H1 (cell line): ENCODE results near the gene SPANXN4. TPM values are rescaled to one million over a fixed set of nuclear protein-coding genes. Genes with fewer than 3 reads are reported as not detected.

Experiments
- CTCF ChIA-PET: fragments of 300-600 bp; sonication (Branson Sonifier 250); formaldehyde crosslinking; loops from one replicate; lab custom pipeline; 2021; ENCODE audit not compliant: partially characterized antibody; lab: Charles Lee
- POLR2A ChIA-PET: fragments of 300-600 bp; sonication (Branson Sonifier 250); formaldehyde crosslinking; loops from one replicate; lab custom pipeline; 2021; ENCODE audit warnings: inconsistent platforms; ENCODE audit not compliant: partially characterized antibody; lab: Charles Lee
- DNase-seq, 2 experiments: peaks; one replicate each; pipeline versions ENCODE4 v3.0.0 to v3.0.0-alpha.2; 2010 to 2022; ENCODE audit warnings: low spot score in 2 of 2, low read depth in 1 of 2, mixed read lengths in 1 of 2
- FAIRE-seq: peaks from 2 replicates; lab custom pipeline; 2011; peaks lifted over from hg19 to GRCh38; lab: Jason Lieb, UNC
- H2AFZ ChIP-seq: 2 replicates; pipeline ENCODE4 v1.8.1; 2012; ENCODE audit warnings: low read length, inconsistent platforms
- H2AK5ac ChIP-seq: 2 replicates; pipeline ENCODE4 v1.6.1; 2013; ENCODE audit warnings: low read depth, low read length
- H2BK120ac ChIP-seq: replicated peaks from 2 replicates; pipeline ENCODE3; 2013; ENCODE audit warnings: low read depth, low read length, inconsistent platforms
- H2BK12ac ChIP-seq: 2 replicates; pipeline ENCODE4 v1.6.1; 2013; ENCODE audit warnings: low read depth, low read length
- H2BK15ac ChIP-seq: 2 replicates; pipeline ENCODE4 v1.6.1; 2013; ENCODE audit warnings: low read length
- H2BK20ac ChIP-seq: 2 replicates; pipeline ENCODE4 v1.6.1; 2013; ENCODE audit warnings: low read length
- H2BK5ac ChIP-seq: 2 replicates; pipeline ENCODE4 v1.6.1; 2013; ENCODE audit warnings: low read depth, low read length
- H3K14ac ChIP-seq: 2 replicates; pipeline ENCODE4 v1.6.1; 2013; ENCODE audit warnings: inconsistent platforms; ENCODE audit not compliant: insufficient read length
- H3K18ac ChIP-seq: 2 replicates; pipeline ENCODE4 v1.6.1; 2013; ENCODE audit warnings: low read length; ENCODE audit errors: extremely low read depth
- H3K23ac ChIP-seq: 2 replicates; pipeline ENCODE4 v1.6.1; 2013; ENCODE audit warnings: inconsistent platforms; ENCODE audit not compliant: insufficient read length
- H3K23me2 ChIP-seq: 2 replicates; pipeline ENCODE4 v1.6.1; 2013; ENCODE audit warnings: low read depth, low read length
- H3K27ac ChIP-seq: 2 replicates; pipeline ENCODE4 v1.6.1; 2011; ENCODE audit warnings: low read depth, low read length, inconsistent platforms
- H3K27me3 ChIP-seq, 4 experiments: replicated peaks in 1 of 4; 1 replicate in 1 of 4; 2 replicates in 3 of 4; pipeline versions ENCODE4 v1.6.1 to v1.8.1; 2011 to 2013; ENCODE audit warnings: low read length in 3 of 4, mild to moderate bottlenecking in 3 of 4, inconsistent platforms in 2 of 4, mixed read lengths in 2 of 4, moderate library complexity in 1 of 4; ENCODE audit not compliant: control insufficient read depth in 3 of 4, insufficient read depth in 3 of 4; ENCODE audit errors: extremely low read depth in 1 of 4
- H3K36me3 ChIP-seq, 4 experiments: 2 replicates each; pipeline versions ENCODE4 v1.6.1 to v1.8.1; 2011 to 2013; ENCODE audit warnings: mild to moderate bottlenecking in 4 of 4, low read length in 3 of 4, moderate library complexity in 2 of 4, control low read depth in 1 of 4, inconsistent platforms in 1 of 4; ENCODE audit not compliant: insufficient read depth in 4 of 4, control insufficient read depth in 2 of 4
- H3K4ac ChIP-seq: replicated peaks from 2 replicates; pipeline ENCODE3; 2013; ENCODE audit warnings: low read length, low read depth, mixed read lengths, inconsistent platforms; ENCODE audit not compliant: insufficient read length
- H3K4me1 ChIP-seq, 4 experiments: replicated peaks in 1 of 4; 1 replicate in 1 of 4; 2 replicates in 3 of 4; pipeline versions ENCODE4 v1.6.1 to v1.8.1; 2011 to 2013; ENCODE audit warnings: low read length in 3 of 4, inconsistent platforms in 2 of 4, mixed read lengths in 1 of 4; ENCODE audit not compliant: insufficient read depth in 4 of 4, control insufficient read depth in 3 of 4
- H3K4me2 ChIP-seq, 2 experiments: 2 replicates each; pipeline versions ENCODE4 v1.6.1 to v1.8.1; 2011 to 2013; ENCODE audit warnings: low read depth in 2 of 2, low read length in 2 of 2, control low read depth in 1 of 2, inconsistent platforms in 1 of 2, mild to moderate bottlenecking in 1 of 2; ENCODE audit not compliant: insufficient read depth in 1 of 2
- H3K4me3 ChIP-seq, 4 experiments: fragments of 200-600, 300-600 bp in 1 of 4; sonication (generic), shearing (Covaris generic), sonication (Bioruptor Twin) in 1 of 4; 2 replicates each; pipeline versions ENCODE4 v1.5.1 to v1.8.1; 2011 to 2016; ENCODE audit warnings: low read length in 4 of 4, low read depth in 3 of 4, control low read depth in 2 of 4, inconsistent platforms in 2 of 4, mild to moderate bottlenecking in 2 of 4, mixed read lengths in 1 of 4, moderate library complexity in 1 of 4; ENCODE audit not compliant: insufficient read depth in 2 of 4; ENCODE audit errors: extremely low read depth in 1 of 4
- H3K56ac ChIP-seq: replicated peaks from 2 replicates; pipeline ENCODE3; 2013; ENCODE audit warnings: low read depth, mild to moderate bottlenecking, mixed read lengths, low read length, inconsistent platforms; ENCODE audit not compliant: insufficient read length
- H3K79me1 ChIP-seq: 2 replicates; pipeline ENCODE4 v1.6.1; 2013; ENCODE audit warnings: low read depth, low read length, control low read depth
- H3K79me2 ChIP-seq, 2 experiments: 2 replicates each; pipeline versions ENCODE4 v1.6.1 to v1.8.1; 2012 to 2013; ENCODE audit warnings: low read length in 2 of 2, mild to moderate bottlenecking in 2 of 2, inconsistent platforms in 1 of 2; ENCODE audit not compliant: insufficient read depth in 2 of 2, control insufficient read depth in 1 of 2
- H3K9ac ChIP-seq, 4 experiments: replicated peaks in 1 of 4; 1 replicate in 1 of 4; 2 replicates in 3 of 4; pipeline versions ENCODE4 v1.6.1 to v1.8.1; 2011 to 2013; ENCODE audit warnings: low read depth in 3 of 4, low read length in 3 of 4, control low read depth in 2 of 4, mild to moderate bottlenecking in 2 of 4, moderate library complexity in 2 of 4, inconsistent platforms in 1 of 4; ENCODE audit errors: extremely low read depth in 1 of 4
- H3K9me3 ChIP-seq, 2 experiments: 2 replicates each; pipeline versions ENCODE4 v1.6.1 to v1.8.1; 2012 to 2013; ENCODE audit warnings: mild to moderate bottlenecking in 2 of 2, moderate library complexity in 2 of 2, control low read depth in 1 of 2, inconsistent platforms in 1 of 2, low read depth in 1 of 2, low read length in 1 of 2, mixed read lengths in 1 of 2; ENCODE audit not compliant: insufficient read depth in 2 of 2
- H4K20me1 ChIP-seq, 2 experiments: replicated peaks in 1 of 2; 2 replicates each; pipeline versions ENCODE3 to v1.8.1; 2011 to 2013; ENCODE audit warnings: inconsistent platforms in 2 of 2, low read length in 2 of 2, mild to moderate bottlenecking in 1 of 2; ENCODE audit not compliant: insufficient read depth in 2 of 2, control insufficient read depth in 1 of 2
- H4K5ac ChIP-seq: 2 replicates; pipeline ENCODE4 v1.6.1; 2013; ENCODE audit warnings: low read length, low read depth, mixed read lengths, inconsistent platforms; ENCODE audit not compliant: insufficient read length
- H4K8ac ChIP-seq: 2 replicates; pipeline ENCODE4 v1.8.0; 2013; ENCODE audit warnings: mild to moderate bottlenecking, moderate library complexity, low read length, inconsistent platforms; ENCODE audit not compliant: insufficient read depth; ENCODE audit errors: extremely low read depth
- H4K91ac ChIP-seq: replicated peaks from 2 replicates; pipeline ENCODE3; 2013; ENCODE audit warnings: low read length, mixed read lengths, inconsistent platforms; ENCODE audit not compliant: insufficient read length
- EGR1 ChIP-seq: IDR thresholded peaks from 2 replicates; pipeline ENCODE4 v1.6.1; 2011; ENCODE audit warnings: low read depth, low read length, borderline replicate concordance
- EP300 ChIP-seq, 2 experiments: IDR thresholded peaks; 1 replicate in 1 of 2; 2 replicates in 1 of 2; pipeline ENCODE4 v1.6.1; 2011 to 2012; ENCODE audit warnings: low read depth in 2 of 2, low read length in 2 of 2, mild to moderate bottlenecking in 2 of 2, borderline replicate concordance in 1 of 2, inconsistent platforms in 1 of 2, moderate library complexity in 1 of 2
- HDAC2 ChIP-seq, 2 experiments: fragments of 300-600 bp in 1 of 2; sonication (generic) in 1 of 2; IDR thresholded peaks; 2 replicates each; pipeline ENCODE4 v1.6.1; 2011 to 2012; ENCODE audit warnings: low read depth in 2 of 2, low read length in 2 of 2, mild to moderate bottlenecking in 2 of 2, moderate library complexity in 2 of 2, borderline replicate concordance in 1 of 2, inconsistent platforms in 1 of 2
- JUN ChIP-seq: IDR thresholded peaks from 2 replicates; pipeline ENCODE4 v1.6.1; 2011; ENCODE audit warnings: low read depth, mild to moderate bottlenecking, improper control_type of control experiment, low read length
- KDM5A ChIP-seq: fragments of 200-600 bp; IDR thresholded peaks from 2 replicates; pipeline ENCODE4 v1.7.1; 2012; ENCODE audit warnings: mild to moderate bottlenecking, low read length, inconsistent platforms, mixed read lengths
- SRF ChIP-seq: IDR thresholded peaks from 2 replicates; pipeline ENCODE4 v1.6.1; 2011; ENCODE audit warnings: mild to moderate bottlenecking, low read depth, low read length, moderate library complexity
- TCF12 ChIP-seq: IDR thresholded peaks from 2 replicates; pipeline ENCODE4 v1.6.1; 2011; ENCODE audit warnings: low read depth, mild to moderate bottlenecking, low read length
- TEAD4 ChIP-seq: IDR thresholded peaks from 2 replicates; pipeline ENCODE4 v1.6.1; 2012; ENCODE audit warnings: low read depth, low read length, inconsistent platforms, mixed read lengths
- WGBS, 2 experiments: shearing (Covaris generic) in 1 of 2; methylation state at CpG; one replicate each; pipeline versions ENCODE4 v1.1.6 to v1.1.7; 2013 to 2015; ENCODE audit warnings: low lambda C conversion rate in 2 of 2, mixed read lengths in 2 of 2, inconsistent platforms in 1 of 2, low coverage in 1 of 2, missing lambda C conversion rate in 1 of 2; ENCODE audit not compliant: insufficient replicate concordance in 2 of 2, insufficient coverage in 1 of 2, insufficient read length in 1 of 2; ENCODE audit errors: extremely low coverage in 1 of 2, missing lambda C conversion rate in 1 of 2; 5-methylcytosine and 5-hydroxymethylcytosine counted together
- polyA plus RNA-seq, 7 experiments: library from polyadenylated mRNA; depleted of rRNA in 3 of 7; stranded (reverse) in 5 of 7; unstranded in 2 of 7; fragments of >200 nt in 5 of 7; fragments of 200-250 nt in 2 of 7; gene quantifications; 1 replicate in 5 of 7; 2 replicates in 1 of 7; 4 replicates in 1 of 7; pipeline versions ENCODE4 v1.2.1 to v1.2.3, GENCODE V29; 2011 to 2013; ENCODE audit warnings: missing spikeins in 2 of 7, mixed read lengths in 2 of 7
- total RNA-seq: library from RNA; stranded (reverse); fragmentation: NEBNext Ultra II Directional; extraction: Animal tissue kit (Norgen Biotek cat#: 25700); gene quantifications from 2 replicates; pipeline ENCODE4 v1.2.1, GENCODE V29; 2021
- TF ChIP-seq, protein P1 (sequence below): IDR thresholded peaks from 2 replicates; pipeline ENCODE4 v1.6.1; 2012; ENCODE audit warnings: low read length, inconsistent platforms
- TF ChIP-seq, protein P2 (sequence below), 3 experiments: IDR thresholded peaks; 1 replicate in 2 of 3; 2 replicates in 1 of 3; pipeline versions ENCODE4 v1.5.1 to v1.6.1; 2011; ENCODE audit warnings: low read length in 3 of 3, mild to moderate bottlenecking in 3 of 3, inconsistent platforms in 2 of 3, low read depth in 1 of 3, moderate library complexity in 1 of 3; ENCODE audit not compliant: insufficient read depth in 1 of 3; ENCODE audit errors: control extremely low read depth in 1 of 3

The SPANXN4 gene
- total and polyA plus RNA-seq, 2 of the 8 experiments (the other 6 are each of a cell fraction or from before 2014, with no cell fraction given), result not detected

DNA sequence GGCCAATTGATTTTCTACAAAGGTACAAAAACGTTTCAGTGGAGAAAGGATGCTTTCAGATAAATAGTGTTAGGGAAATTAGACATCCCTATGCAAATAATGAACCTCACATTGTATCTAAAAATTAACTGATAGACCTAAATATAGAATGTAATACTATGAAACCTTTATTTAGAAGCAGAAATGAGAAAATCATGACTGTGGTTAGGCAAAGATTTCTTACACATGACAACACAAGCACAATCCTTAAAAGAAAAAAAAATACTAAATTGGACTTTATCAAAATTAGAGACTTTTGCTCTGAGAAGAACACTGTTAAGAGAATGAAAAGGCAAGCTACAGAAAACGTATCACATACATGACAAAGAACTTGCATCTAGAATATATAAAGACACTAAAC, 43.0 kb upstream of the SPANXN4 start:
- Histone ChIP-seq H3K4me3 (no peak overlapping the region), H3K79me1 (no peaks in the 10 kb centered on the region), H4K91ac (no peak overlapping the region), H3K56ac (no peak overlapping the region), H4K5ac (no peak overlapping the region), H3K14ac (no peak overlapping the region), H3K36me3 (no peaks in the 10 kb centered on the region), H3K9ac (no peak overlapping the region), H3K27me3 (no peaks in the 10 kb centered on the region), H3K23me2 (no peaks in the 10 kb centered on the region), H3K4me1 (no peaks in the 10 kb centered on the region), H2BK5ac (no peak overlapping the region), H3K9me3 (no peaks in the 10 kb centered on the region), H4K8ac (no peak overlapping the region), H3K4me2 (no peak overlapping the region), H3K27ac (no peak overlapping the region), H4K20me1 (no peaks in the 10 kb centered on the region), H2AFZ (no peak overlapping the region), H3K18ac (no peak overlapping the region), H3K23ac (no peak overlapping the region), H2BK12ac (no peak overlapping the region), H2BK120ac (no peak overlapping the region), H2AK5ac (no peak overlapping the region), H2BK20ac (no peak overlapping the region), H2BK15ac (no peak overlapping the region), H3K79me2 (no peaks in the 10 kb centered on the region), H3K4ac (no peak overlapping the region)
- FAIRE-seq, result no peak
- ChIA-PET CTCF (no interaction called here), POLR2A (no interaction called here)
- no peak for DNase-seq
- WGBS, 2 experiments, result 89% methylated on average over 2 of the region's 2 CpGs; no CpG with 5 or more reads in 1 of the 2 experiments
- TF ChIP-seq, protein P1, sequence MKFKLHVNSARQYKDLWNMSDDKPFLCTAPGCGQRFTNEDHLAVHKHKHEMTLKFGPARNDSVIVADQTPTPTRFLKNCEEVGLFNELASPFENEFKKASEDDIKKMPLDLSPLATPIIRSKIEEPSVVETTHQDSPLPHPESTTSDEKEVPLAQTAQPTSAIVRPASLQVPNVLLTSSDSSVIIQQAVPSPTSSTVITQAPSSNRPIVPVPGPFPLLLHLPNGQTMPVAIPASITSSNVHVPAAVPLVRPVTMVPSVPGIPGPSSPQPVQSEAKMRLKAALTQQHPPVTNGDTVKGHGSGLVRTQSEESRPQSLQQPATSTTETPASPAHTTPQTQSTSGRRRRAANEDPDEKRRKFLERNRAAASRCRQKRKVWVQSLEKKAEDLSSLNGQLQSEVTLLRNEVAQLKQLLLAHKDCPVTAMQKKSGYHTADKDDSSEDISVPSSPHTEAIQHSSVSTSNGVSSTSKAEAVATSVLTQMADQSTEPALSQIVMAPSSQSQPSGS, result no peak
- TF ChIP-seq EP300 (IDR thresholded peaks at IDR 0.05; ENCODE audit: borderline replicate concordance in 1 of 2, low read depth in 2 of 2, low read length in 2 of 2), result no peak
- no peak for TF ChIP-seq TCF12
- TF ChIP-seq SRF, result no peak
- no peak for TF ChIP-seq HDAC2 (IDR thresholded peaks at IDR 0.05; ENCODE audit: borderline replicate concordance in 1 of 2, low read depth in 2 of 2, low read length in 2 of 2)
- no peak for TF ChIP-seq JUN
- no peak for TF ChIP-seq TEAD4
- TF ChIP-seq, protein P2, sequence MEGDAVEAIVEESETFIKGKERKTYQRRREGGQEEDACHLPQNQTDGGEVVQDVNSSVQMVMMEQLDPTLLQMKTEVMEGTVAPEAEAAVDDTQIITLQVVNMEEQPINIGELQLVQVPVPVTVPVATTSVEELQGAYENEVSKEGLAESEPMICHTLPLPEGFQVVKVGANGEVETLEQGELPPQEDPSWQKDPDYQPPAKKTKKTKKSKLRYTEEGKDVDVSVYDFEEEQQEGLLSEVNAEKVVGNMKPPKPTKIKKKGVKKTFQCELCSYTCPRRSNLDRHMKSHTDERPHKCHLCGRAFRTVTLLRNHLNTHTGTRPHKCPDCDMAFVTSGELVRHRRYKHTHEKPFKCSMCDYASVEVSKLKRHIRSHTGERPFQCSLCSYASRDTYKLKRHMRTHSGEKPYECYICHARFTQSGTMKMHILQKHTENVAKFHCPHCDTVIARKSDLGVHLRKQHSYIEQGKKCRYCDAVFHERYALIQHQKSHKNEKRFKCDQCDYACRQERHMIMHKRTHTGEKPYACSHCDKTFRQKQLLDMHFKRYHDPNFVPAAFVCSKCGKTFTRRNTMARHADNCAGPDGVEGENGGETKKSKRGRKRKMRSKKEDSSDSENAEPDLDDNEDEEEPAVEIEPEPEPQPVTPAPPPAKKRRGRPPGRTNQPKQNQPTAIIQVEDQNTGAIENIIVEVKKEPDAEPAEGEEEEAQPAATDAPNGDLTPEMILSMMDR (IDR thresholded peaks at IDR 0.05; ENCODE audit: control extremely low read depth in 1 of 3, insufficient read depth in 1 of 3, low read depth in 1 of 3, low read length in 3 of 3), result no peak
- TF ChIP-seq KDM5A, result no peak
- TF ChIP-seq EGR1, result no peak
